GM13976 (cell line): ENCODE results near the gene PTPN11.
"Not testable (repeated sequence)": the region's sequence is repeated elsewhere in the genome, so short reads cannot be mapped to it uniquely, and the experiment has no call there.

Experiments
- DNase-seq: peaks from one replicate; pipeline ENCODE4 v3.0.0; 2012; ENCODE audit warnings: low spot score
- in situ Hi-C: fragments of 300-500 bp; cut with MboI; formaldehyde crosslinking; loops from one replicate; pipeline ENCODE4 v1.12.0; 2022; ENCODE audit warnings: low sequenced_read_pairs, mixed read lengths, inconsistent platforms; ENCODE audit not compliant: unreplicated experiment
- TF ChIP-seq, protein P1 (sequence below): IDR thresholded peaks from 2 replicates; pipeline ENCODE4 v1.5.1; 2012; ENCODE audit warnings: borderline replicate concordance, mild to moderate bottlenecking; ENCODE audit not compliant: insufficient read depth; ENCODE audit errors: extremely low read depth, missing control alignments, control extremely low read depth

PTPN11 gene

DNA sequence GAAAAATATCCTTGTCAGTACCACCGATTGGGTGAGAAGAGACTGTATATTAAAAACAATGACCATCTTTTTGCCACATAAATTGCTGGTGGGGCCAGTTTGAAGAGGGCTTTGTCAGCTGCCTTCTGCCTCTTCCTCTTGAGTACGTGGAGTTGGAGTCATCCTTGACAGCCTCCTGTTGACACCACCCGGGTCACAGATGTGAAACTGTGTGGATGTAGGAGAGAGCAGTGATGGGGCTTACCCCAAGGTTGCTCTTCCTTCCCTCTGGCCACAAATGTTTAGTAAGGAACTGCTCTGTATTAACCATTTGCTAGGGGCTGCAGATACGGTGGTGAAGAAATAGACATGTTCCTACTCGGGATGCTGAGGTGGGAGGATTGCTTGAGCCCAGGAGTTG, 12.2 kb downstream of the PTPN11 start:
- TF ChIP-seq, protein P1, sequence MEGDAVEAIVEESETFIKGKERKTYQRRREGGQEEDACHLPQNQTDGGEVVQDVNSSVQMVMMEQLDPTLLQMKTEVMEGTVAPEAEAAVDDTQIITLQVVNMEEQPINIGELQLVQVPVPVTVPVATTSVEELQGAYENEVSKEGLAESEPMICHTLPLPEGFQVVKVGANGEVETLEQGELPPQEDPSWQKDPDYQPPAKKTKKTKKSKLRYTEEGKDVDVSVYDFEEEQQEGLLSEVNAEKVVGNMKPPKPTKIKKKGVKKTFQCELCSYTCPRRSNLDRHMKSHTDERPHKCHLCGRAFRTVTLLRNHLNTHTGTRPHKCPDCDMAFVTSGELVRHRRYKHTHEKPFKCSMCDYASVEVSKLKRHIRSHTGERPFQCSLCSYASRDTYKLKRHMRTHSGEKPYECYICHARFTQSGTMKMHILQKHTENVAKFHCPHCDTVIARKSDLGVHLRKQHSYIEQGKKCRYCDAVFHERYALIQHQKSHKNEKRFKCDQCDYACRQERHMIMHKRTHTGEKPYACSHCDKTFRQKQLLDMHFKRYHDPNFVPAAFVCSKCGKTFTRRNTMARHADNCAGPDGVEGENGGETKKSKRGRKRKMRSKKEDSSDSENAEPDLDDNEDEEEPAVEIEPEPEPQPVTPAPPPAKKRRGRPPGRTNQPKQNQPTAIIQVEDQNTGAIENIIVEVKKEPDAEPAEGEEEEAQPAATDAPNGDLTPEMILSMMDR = no peak

DNA sequence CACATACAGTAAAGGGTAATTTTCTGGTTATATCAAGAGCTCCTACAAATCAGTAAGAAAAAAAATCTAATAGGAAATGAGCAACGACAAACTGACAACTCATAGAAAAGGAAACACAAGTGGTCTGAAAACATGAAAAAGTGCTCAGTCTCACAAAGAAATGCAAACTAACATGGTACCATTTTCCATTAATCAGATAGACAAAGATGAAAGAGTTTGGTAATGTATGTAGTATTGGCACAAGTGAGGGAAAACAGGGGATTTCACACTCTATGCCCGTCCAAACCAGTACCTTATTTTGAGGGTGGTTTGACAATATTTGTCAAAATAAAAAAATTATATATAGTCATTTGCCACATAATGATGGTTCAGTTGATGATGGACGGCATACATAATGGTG, 13.2 kb downstream of the PTPN11 start:
- DNase-seq = no peak
- TF ChIP-seq, protein P1 = no peak
- in situ Hi-C loops = no loop called here

More for the DNA sequence above, 12.2 kb downstream of the PTPN11 start:
- no peak for DNase-seq
- in situ Hi-C loops = no loop called here

- in situ Hi-C loops = no loop called here
- TF ChIP-seq, protein P1 = no peak
- no peak for DNase-seq
Observed at GRCh38 chr12:112433551-112433950, 14.8 kb downstream of the PTPN11 start.

- DNase-seq, in situ Hi-C loops: not testable (repeated sequence)
Observed at GRCh38 chr12:112438645-112439044, 19.9 kb downstream of the PTPN11 start.

GRCh38 chr12:112439769-112440168, 21.0 kb downstream of the PTPN11 start:
- no peak for DNase-seq
- TF ChIP-seq, protein P1 = no peak
- in situ Hi-C loops = no loop called here

DNA sequence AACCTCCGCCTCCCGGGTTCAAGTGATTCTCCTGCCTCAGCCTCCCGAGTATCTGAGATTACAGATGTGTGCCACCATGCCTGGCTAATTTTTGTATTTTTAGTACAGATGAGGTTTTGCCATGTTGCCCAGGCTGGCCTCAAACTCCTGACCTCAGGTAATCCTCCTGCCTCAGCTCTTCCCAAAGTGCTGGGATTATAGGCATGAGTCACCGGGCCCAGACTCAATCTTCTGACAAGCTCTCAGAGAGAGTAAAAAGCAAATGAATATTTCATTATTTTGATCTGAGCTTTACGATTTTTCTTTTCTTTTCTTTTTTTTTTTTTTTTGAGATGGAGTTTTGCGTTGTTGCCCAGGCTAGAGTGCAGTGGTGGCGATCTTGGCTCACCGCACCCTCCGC, 21.9 kb downstream of the PTPN11 start:
- in situ Hi-C loops, DNase-seq: not testable (repeated sequence)

DNA sequence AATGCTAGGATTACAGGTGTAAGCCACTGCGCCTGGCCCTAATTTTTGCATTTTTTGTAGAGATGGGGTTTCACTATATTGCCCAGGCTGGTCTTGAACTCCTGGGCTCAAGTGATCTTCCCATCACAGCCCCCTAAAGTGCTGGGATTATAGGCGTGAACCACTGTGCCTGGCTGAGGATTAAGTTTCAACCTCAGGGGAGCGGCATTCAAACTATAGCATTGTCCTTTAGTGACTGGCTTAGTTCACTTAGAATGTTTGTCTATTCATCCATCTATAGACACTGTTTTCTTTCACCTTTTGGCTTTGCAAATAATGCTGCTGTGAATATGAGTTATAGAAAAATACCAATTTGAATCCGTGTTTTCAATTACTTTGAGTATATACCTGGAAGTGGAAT, 25.2 kb downstream of the PTPN11 start:
- DNase-seq = no peak
- in situ Hi-C loops = no loop called here
- TF ChIP-seq, protein P1 = no peak

GRCh38 chr12:112446008-112446725, 27.4 kb downstream of the PTPN11 start:
- in situ Hi-C loops = no loop called here
- no peak for DNase-seq
- TF ChIP-seq, protein P1 = no peak
